Fibroblast of the conjunctiva (primary cell): ENCODE measurements around the gene DEFB112.

Experiments
- DNase-seq: peaks from one replicate; pipeline ENCODE4 v3.0.0-alpha.2; 2010; ENCODE audit warnings: low read depth

Gene DEFB112

GRCh38 chr6:49995278-49995677 is 54.5 kb downstream of the DEFB112 start:
- DNase-seq: no peak
